K562 (cell line): ENCODE measurements around the gene SRI. TPM values are rescaled to one million over a fixed set of nuclear protein-coding genes. Genes with fewer than 3 reads are reported as not detected.

Experiments
- BRD4 ChIP-seq: fragments of 200-600 bp; sonication (generic); IDR thresholded peaks from 2 replicates; pipeline ENCODE4 v1.6.1; 2017; ENCODE audit warnings: inconsistent platforms
- E2F1 ChIP-seq: sonication (generic); formaldehyde crosslinking; IDR thresholded peaks from 2 replicates; pipeline ENCODE4 v1.8.1; 2023; ENCODE audit warnings: mild to moderate bottlenecking, missing genetic modification reagents, moderate library complexity
- E4F1 ChIP-seq: fragments of 250-450 bp; sonication (Bioruptor Pico); IDR thresholded peaks from 2 replicates; pipeline ENCODE4 v1.5.0; 2021; ENCODE audit warnings: mild to moderate bottlenecking, borderline replicate concordance
- GABPB1 ChIP-seq: sonication (generic); formaldehyde crosslinking; IDR thresholded peaks from 2 replicates; pipeline ENCODE4 v1.8.0; 2022; ENCODE audit warnings: mild to moderate bottlenecking, missing genetic modification reagents
- NFE2 ChIP-seq: IDR thresholded peaks from 2 replicates; pipeline ENCODE4 v1.6.1; 2014; ENCODE audit warnings: antibody characterized with exemption, low read depth
- POLR2B ChIP-seq: fragments of 450-650 bp; IDR thresholded peaks from 2 replicates; pipeline ENCODE4 v1.6.1; 2018; ENCODE audit warnings: low read depth; ENCODE audit not compliant: partially characterized antibody
- POLR2H ChIP-seq: IDR thresholded peaks from 2 replicates; pipeline ENCODE4 v1.6.1; 2016; ENCODE audit warnings: missing genetic modification characterization, low read depth, mild to moderate bottlenecking, control low read depth, missing compliant biosample characterization, moderate library complexity
- TBP ChIP-seq: optimal IDR thresholded peaks from 2 replicates; pipeline ENCODE3; 2011; ENCODE audit warnings: low read depth, low read length, improper control_type of control experiment
- ZC3H11A ChIP-seq: IDR thresholded peaks from 2 replicates; pipeline ENCODE4 v1.6.1; 2012; ENCODE audit warnings: low read depth, low read length, improper control_type of control experiment
- ZNF12 ChIP-seq: sonication (generic); formaldehyde crosslinking; IDR thresholded peaks from 2 replicates; pipeline ENCODE4 v1.4.0; 2020; ENCODE audit warnings: mild to moderate bottlenecking, missing genetic modification reagents
- ZNF277 ChIP-seq: fragments of 250-450 bp; sonication (Bioruptor Pico); IDR thresholded peaks from 2 replicates; pipeline ENCODE4 v1.8.0; 2022; ENCODE audit warnings: inconsistent platforms, mild to moderate bottlenecking, moderate library complexity, borderline replicate concordance
- ZNF407 ChIP-seq: fragments of 450-650 bp; IDR thresholded peaks from 2 replicates; pipeline ENCODE4 v1.6.1; 2016; ENCODE audit warnings: low read depth
- polyA plus RNA-seq, 8 experiments: library from polyadenylated mRNA; depleted of rRNA in 4 of 8; stranded (reverse) in 5 of 8; unstranded in 3 of 8; fragments of >200 nt; fragmentation: Nextera tagmentation in 2 of 8; fragmentation: Illumina TruSeq in 1 of 8; extraction: Ambion mirVana in 2 of 8; extraction: Trizol in 1 of 8; gene quantifications; 2 replicates each; pipeline versions ENCODE4 v1.2.1 to v1.2.3, GENCODE V29; 2011 to 2014; ENCODE audit warnings: inconsistent platforms in 1 of 8, missing spikeins in 1 of 8
- total RNA-seq, 7 experiments: library from RNA; depleted of rRNA in 6 of 7; stranded (reverse); fragments of >200 nt in 6 of 7; fragmentation: Illumina TruSeq in 2 of 7; extraction: Trizol in 2 of 7; gene quantifications; 2 replicates each; pipeline versions ENCODE4 v1.2.1 to v1.2.3, GENCODE V29; 2011 to 2021; ENCODE audit warnings: low replicate concordance in 1 of 7

SRI gene
- total and polyA plus RNA-seq, 9 of the 15 experiments (the other 6 are each of a cell fraction or from before 2014, with no cell fraction given): 56.4 to 158 (median 119) TPM

GRCh38 chr7:88183051-88183450 is 36.8 kb downstream of the SRI start (continued):
- TF ChIP-seq ZNF407 (no peak), GABPB1 (CRISPR knock-in tag) (no peak), E2F1 (CRISPR knock-in tag) (no peak), POLR2H (tag) (no peak), ZNF12 (CRISPR knock-in tag) (no peak), ZNF277 (no peak), E4F1 (CRISPR knock-in tag) (no peak), ZC3H11A (no peak), NFE2 (no peak), TBP (no peak), BRD4 (no peak), POLR2B (no peak)
